Activated T-helper 17 cell treated with anti-CD3 and anti-CD28 coated beads, Interleukin-2, amount 50 U/mL, for 72 hours (primary cell): ENCODE data around the gene TMEM214. TPM values are rescaled to one million over a fixed set of nuclear protein-coding genes. Genes with fewer than 3 reads are reported as not detected.

ENCODE experiments used
- ATAC-seq: fragments of 150-1000 bp; cut with Tn5 transposase; replicated peaks from 2 replicates; pipeline ENCODE4 v1.10.0; 2021; ENCODE audit warnings: mild to moderate bottlenecking, moderate library complexity
- H3K27ac Mint-ChIP-seq: one replicate; pipeline ENCODE4 v1.8.0; 2022; ENCODE audit warnings: mixed read lengths
- H3K27me3 Mint-ChIP-seq: one replicate; pipeline ENCODE4 v1.8.0; 2022; ENCODE audit warnings: mixed read lengths
- H3K36me3 Mint-ChIP-seq: one replicate; pipeline ENCODE4 v1.8.0; 2022; ENCODE audit warnings: low read depth, mild to moderate bottlenecking, mixed read lengths
- H3K4me1 Mint-ChIP-seq: one replicate; pipeline ENCODE4 v1.8.0; 2022; ENCODE audit warnings: mixed read lengths
- H3K4me3 Mint-ChIP-seq: one replicate; pipeline ENCODE4 v1.8.0; 2022; ENCODE audit warnings: mild to moderate bottlenecking, mixed read lengths
- H3K9me3 Mint-ChIP-seq: one replicate; pipeline ENCODE4 v1.8.0; 2022; ENCODE audit warnings: mixed read lengths
- total RNA-seq, 2 donors: library from RNA; stranded (reverse); gene quantifications; one replicate each; pipeline ENCODE4 v1.2.3, GENCODE V29; 2022

Gene TMEM214
- total RNA-seq, 2 donors from 2014 or later = 73.3 to 81.5 TPM

DNA sequence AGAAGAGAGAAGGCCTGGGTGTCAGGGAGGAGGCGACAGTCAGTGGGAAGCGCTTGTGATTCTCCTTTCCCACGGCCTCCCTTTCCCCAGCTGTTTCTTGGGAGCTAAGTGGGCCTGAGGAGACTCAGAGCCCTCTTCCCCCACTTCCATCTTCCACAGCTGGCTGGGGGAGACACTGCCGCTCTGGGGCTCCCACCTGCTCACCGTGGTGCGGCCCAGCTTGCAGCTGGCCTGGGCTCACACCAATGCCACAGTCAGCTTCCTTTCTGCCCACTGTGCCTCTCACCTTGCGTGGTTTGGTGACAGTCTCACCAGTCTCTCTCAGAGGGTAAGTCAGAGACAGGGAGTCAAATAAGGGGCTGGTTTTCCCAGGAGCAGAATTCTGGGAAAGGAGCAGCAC lies 7.1 kb downstream of the TMEM214 start:
- Mint-ChIP-seq H3K27me3 (no peaks in the 10 kb centered on the region), H3K36me3 (peaks cover 80% of the 10 kb centered on the region), H3K4me1 (peaks cover 7% of the 10 kb centered on the region), H3K9me3 (no peaks in the 10 kb centered on the region), H3K4me3 (no peak overlapping the region), H3K27ac (no peak overlapping the region)
- ATAC-seq = no peak

DNA sequence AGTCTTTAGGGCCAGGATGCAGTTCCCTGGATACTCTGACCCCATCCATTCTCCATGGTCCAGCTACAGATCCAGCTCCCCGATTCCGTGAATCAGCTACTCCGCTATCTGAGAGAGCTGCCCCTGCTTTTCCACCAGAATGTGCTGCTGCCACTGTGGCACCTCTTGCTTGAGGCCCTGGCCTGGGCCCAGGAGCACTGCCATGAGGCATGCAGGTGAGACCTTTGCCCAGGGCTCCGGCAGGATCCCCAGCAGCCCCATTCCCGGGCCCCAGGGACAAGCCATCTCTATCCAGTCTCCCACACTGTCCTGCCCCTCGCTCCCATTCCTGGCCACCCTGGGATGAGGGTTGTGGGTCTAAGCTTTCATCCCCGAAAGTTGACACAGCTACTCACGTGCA lies 7.5 kb downstream of the TMEM214 start:
- H3K9me3 Mint-ChIP-seq = no peaks in the 10 kb centered on the region
- H3K4me3 Mint-ChIP-seq = no peak overlapping the region
- no peaks in the 10 kb centered on the region for H3K27me3 Mint-ChIP-seq
- peaks cover 4% of the 10 kb centered on the region for H3K4me1 Mint-ChIP-seq
- no peak overlapping the region for H3K27ac Mint-ChIP-seq
- H3K36me3 Mint-ChIP-seq = peaks cover 76% of the 10 kb centered on the region
- ATAC-seq = no peak

DNA sequence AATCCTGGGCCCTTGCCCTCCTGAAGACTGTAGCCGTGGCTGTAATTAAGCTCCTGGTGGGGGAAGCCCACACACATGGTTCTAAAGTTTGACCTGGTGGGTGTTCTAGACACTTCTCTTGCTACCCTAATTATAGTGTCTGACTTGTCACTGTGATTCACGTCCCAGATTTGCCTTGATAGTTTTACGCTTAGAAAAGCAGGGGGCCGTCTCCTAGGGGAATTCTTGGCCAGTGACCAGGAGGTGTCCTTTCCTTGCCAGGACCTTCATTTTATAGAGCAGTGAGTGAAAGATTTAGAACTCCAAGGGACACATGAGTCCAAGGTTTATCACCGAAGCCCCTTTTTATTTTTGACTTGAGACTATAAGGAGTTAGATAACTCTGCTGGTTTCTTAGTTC lies 9.0 kb downstream of the TMEM214 start:
- peaks cover 62% of the 10 kb centered on the region for H3K36me3 Mint-ChIP-seq
- peak overlapping the region; percentile 80 for H3K27ac Mint-ChIP-seq

DNA sequence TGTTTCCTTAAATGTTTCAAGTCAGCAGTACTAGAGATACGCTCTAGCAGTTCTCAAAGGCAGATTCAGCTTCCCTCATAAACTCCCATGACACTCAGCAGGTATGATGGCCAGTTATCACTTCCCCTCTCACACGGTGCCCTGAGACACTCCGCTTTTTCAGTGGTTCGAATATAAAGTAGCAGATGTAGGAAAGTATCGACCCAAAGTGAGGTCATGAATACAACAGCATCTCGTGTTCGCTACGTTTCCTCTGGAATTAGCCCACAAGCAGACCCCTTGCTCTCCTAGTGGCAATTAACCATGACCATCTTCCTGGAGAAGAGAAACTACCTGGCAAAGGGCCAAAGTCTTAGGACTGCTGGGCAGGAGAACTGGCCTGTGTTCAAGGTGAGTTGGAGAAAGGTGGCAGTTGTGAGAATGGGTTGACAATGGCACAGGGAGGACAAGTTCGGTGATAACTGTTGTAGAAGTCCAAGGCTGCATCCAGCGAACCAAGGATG lies 9.4 kb downstream of the TMEM214 start:
- no peak overlapping the region for H3K4me3 Mint-ChIP-seq
- peaks cover 4% of the 10 kb centered on the region for H3K4me1 Mint-ChIP-seq
- H3K36me3 Mint-ChIP-seq = peaks cover 57% of the 10 kb centered on the region
- no peaks in the 10 kb centered on the region for H3K9me3 Mint-ChIP-seq
- no peaks in the 10 kb centered on the region for H3K27me3 Mint-ChIP-seq
- ATAC-seq = no peak
- H3K27ac Mint-ChIP-seq = no peak overlapping the region

More for the DNA sequence above, 9.0 kb downstream of the TMEM214 start:
- H3K4me3 Mint-ChIP-seq = no peak overlapping the region
- H3K4me1 Mint-ChIP-seq = peaks cover 4% of the 10 kb centered on the region
- H3K9me3 Mint-ChIP-seq = no peaks in the 10 kb centered on the region
- no peaks in the 10 kb centered on the region for H3K27me3 Mint-ChIP-seq
- ATAC-seq = no peak

DNA sequence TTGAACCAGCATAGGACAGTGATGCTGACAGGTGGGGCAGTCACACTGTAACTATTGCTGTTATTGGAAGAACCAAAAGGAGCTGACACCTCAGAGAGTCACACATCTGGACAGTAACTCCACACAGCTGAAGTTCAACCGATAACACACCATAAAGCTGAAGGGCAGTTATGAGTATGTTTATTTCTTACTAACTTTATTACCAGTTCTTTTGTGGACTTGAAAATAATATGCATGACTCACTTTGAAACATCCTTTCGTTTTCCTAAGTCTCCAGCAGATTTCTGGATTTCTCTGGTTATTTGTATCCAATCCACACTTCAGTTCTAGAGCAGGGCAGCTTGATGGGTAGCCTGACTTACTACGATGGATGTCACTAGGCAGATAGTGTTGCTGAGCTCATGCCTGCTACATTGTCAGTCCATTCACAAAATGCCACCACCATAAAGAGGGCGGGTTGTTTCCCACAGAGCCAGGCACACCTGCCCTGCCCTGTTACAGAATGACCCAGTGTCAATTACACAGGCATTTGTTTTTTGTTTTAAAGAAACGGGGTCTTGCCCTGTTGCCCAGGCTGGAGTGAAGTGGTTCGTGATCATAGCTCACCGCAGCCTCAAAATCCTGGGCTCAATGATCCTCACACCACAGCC lies 10.3 kb downstream of the TMEM214 start:
- Mint-ChIP-seq H3K36me3 (peaks cover 48% of the 10 kb centered on the region), H3K4me1 (peaks cover 4% of the 10 kb centered on the region), H3K27ac (no peak overlapping the region), H3K4me3 (no peak overlapping the region), H3K27me3 (no peaks in the 10 kb centered on the region), H3K9me3 (no peaks in the 10 kb centered on the region)
- ATAC-seq = peak; percentile 21

DNA sequence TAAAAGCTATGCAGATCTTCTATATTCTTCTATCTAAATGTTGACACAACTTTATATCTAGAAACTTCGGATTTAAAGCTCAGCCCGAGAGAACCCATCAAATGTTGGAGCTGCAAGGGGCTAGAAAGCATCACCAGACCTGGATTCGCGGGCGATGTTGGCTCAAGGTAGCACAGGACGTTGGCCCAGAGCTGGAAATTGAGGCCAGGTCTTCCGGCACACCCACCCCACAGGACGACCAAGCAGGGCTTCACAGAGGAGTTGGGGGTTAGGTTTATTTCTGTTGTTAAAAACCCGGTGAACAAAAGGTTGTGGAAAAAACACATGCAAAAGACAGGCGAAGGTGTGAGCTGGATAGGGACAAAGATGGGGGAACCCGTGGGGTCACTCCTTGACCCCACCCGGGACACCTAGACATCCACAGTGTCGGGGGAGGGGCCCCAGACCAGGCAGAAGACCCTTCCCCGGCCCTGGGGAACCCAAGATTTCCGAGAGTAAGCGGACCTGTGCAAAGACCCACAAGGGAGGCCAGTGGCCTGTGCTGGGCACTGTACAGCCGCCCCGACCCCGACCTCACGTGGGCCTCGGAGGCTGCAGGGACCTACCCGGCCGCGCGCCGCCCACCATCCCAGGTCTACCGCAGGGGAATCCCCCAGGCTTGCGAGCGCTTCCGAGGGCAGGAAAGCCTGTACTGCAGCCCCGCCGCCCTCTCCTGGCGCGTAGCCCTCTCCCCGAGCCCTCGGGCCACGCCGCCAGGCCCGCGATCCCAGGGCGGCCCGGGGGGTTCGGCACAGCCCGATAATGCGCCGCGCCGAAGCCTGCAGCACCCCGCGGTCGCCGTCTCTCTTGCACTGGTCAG lies 16.9 kb downstream of the TMEM214 start:
- Mint-ChIP-seq H3K4me1 (peaks cover 18% of the 10 kb centered on the region), H3K9me3 (peaks cover 8% of the 10 kb centered on the region), H3K27ac (peak overlapping the region; percentile 100), H3K36me3 (peaks cover 19% of the 10 kb centered on the region), H3K27me3 (peaks cover 6% of the 10 kb centered on the region), H3K4me3 (peak overlapping the region; percentile 94)
- peak; percentile 38 for ATAC-seq

DNA sequence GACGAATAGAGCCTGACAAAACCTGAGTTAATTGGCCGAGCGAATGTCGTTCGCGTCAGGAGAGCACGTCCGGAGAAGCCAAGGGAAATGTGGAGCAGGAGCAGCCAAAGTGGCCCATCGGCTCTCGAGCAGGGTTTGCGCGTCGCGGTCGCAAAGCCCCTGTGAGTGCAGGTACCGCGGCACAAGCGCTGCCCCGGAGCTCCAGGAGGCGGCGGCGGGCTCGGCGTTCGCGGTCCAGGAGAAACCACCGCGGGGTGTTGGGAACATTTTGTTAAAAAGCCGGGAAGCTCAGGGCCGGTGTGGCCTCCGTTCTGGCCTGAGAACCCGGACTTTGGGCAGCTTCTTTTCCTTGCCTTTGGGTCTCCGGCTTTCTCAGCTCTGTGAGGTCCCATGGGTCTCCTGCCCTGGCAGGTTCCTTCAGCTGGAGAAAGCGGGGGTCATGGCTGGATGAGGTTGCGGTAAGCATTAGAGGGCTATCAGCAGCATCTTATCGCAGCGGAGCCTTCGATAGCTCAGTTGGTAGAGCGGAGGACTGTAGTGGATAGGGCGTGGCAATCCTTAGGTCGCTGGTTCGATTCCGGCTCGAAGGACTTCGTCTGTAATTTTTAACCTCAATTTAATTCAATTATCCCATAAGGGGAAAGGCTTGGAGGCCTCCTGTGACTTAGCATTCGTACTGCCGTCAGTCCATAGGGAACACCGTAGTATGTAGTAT lies 17.7 kb downstream of the TMEM214 start:
- ATAC-seq = peak; percentile 73
- H3K36me3 Mint-ChIP-seq = peaks cover 26% of the 10 kb centered on the region
- H3K27ac Mint-ChIP-seq = peak overlapping the region; percentile 100
- peaks cover 8% of the 10 kb centered on the region for H3K9me3 Mint-ChIP-seq
- H3K4me1 Mint-ChIP-seq = peaks cover 18% of the 10 kb centered on the region
- H3K4me3 Mint-ChIP-seq = peak overlapping the region; percentile 94
- H3K27me3 Mint-ChIP-seq = peaks cover 6% of the 10 kb centered on the region

DNA sequence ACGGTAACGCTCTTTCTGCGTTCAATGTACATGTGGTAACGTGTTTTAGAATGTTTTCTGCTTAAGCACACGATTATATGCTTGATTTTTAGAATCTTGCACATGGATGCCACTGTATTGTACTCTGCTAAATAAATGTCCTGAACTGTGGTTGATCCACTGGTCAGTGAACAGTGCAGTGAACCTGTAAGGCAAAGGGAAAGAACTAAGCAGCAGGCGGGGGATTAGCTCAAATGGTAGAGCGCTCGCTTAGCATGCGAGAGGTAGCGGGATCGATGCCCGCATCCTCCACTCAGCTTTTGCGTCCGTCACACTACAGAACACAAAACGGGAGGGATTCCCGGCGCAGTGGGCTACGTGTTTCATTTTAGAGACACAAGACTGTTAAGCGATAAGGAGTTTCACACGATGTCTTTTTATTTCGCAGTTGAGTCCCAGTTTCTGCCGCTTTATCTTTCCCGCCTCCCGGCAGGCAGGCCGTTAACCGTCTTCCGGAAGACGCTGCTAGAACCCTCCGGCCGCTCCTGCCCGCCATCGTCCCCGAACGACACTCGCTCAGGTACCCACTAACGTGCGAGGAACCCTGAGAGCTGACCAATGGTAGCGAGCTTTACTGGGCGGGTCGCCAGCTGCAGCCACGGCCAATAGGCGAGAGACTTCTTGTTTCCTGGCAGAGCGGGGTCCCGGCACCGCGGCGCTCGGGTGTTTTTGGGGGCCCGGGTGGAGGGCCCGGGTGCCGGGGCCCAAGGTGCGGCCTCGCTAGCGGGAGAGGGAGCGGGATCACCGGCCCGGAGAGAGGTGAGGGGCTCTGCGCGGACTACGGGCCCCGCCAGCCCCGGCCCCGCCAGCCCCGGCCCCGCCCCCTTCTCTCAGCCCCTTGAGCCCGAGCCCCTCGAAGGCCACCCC lies 18.5 kb downstream of the TMEM214 start, which contains the start of gene AGBL5:
Gene AGBL5 (plus strand): TSS at position 673 of the 906 bp plus-strand sequence. CDS start 1,291 bp downstream, outside the sequence.
- H3K27ac Mint-ChIP-seq = peak within 1 kb of the TSS; percentile 100
- peak within 1 kb of the TSS; percentile 94 for H3K4me3 Mint-ChIP-seq
- H3K27me3 Mint-ChIP-seq = peaks cover 6% of the 10 kb centered on the region
- peaks cover 8% of the 10 kb centered on the region for H3K9me3 Mint-ChIP-seq
- H3K4me1 Mint-ChIP-seq = peaks cover 18% of the 10 kb centered on the region
- peaks cover 34% of the 10 kb centered on the region for H3K36me3 Mint-ChIP-seq
- peak; percentile 82 for ATAC-seq

DNA sequence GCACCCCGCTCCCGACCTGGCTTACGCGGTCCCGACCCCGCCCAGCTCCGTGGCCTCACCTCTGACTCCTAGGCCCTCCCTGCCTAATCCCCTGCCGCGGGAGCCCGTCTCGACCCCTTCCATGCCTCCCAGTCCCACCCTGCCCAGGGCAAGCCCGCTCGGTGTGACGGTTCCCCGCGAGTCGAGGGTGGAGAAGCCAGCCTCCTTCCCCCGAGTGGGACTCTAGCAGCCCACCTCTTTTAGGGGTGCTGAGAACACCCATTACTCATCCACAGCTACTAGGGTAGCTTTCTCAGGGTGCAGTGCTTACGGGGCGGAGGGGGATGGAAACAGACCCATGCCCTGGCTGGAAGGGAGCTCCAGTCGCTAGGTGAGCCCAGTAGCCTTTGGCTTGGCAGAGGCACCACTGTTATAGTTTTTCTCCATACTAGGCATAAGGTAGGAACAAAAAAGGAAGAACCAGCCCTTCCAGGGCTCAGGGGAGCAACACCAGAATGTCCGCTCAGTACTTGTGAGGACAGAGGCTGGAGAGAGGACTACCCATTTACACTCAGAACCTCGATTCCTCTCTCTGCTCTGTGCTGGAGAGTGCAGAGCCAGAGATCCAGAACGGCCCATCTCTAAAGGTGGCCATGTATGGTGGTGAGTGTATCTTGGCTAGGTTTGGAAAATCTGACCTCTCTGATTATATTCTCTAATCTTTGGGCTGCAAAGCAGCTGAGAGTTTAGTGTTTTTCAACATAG lies 19.3 kb downstream of the TMEM214 start:
- H3K4me1 Mint-ChIP-seq = peaks cover 18% of the 10 kb centered on the region
- no peak for ATAC-seq
- H3K9me3 Mint-ChIP-seq = peaks cover 8% of the 10 kb centered on the region
- peaks cover 6% of the 10 kb centered on the region for H3K27me3 Mint-ChIP-seq
- H3K27ac Mint-ChIP-seq = peak overlapping the region; percentile 100
- peaks cover 39% of the 10 kb centered on the region for H3K36me3 Mint-ChIP-seq
- peak overlapping the region; percentile 94 for H3K4me3 Mint-ChIP-seq

DNA sequence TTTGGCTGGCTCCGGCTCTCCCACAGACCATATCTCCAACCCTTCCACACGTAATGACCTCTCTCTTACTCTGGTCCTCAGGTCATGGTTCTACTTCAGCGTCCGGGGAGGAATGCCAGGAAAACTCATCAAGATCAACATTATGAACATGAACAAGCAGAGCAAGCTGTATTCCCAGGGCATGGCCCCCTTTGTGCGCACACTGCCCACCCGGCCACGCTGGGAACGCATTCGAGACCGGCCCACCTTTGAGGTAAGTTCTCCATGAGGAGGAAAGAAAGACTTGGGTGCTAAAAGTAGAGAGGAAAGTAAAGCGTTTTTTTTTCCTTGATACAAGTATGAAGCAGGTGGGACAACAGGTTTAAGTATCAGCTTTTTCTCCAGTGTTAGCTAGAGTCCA lies 20.6 kb downstream of the TMEM214 start:
- peaks cover 6% of the 10 kb centered on the region for H3K27me3 Mint-ChIP-seq
- H3K9me3 Mint-ChIP-seq = peaks cover 8% of the 10 kb centered on the region

DNA sequence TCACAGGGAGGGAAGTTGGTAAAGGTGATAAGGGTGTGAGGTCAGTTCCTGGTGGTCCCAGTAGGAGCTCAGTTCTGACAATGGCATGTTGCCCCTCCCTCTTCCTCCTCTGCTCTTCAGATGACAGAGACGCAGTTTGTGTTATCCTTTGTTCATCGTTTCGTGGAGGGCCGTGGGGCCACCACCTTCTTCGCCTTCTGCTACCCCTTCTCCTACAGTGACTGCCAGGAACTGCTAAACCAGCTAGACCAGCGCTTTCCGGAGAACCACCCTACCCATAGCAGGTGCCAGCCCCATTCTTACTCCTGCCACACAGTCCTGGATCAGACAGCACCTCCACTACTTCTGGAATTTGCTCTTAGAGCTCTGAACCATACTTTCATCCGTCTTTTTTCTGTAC lies 21.0 kb downstream of the TMEM214 start:
- Mint-ChIP-seq H3K4me3 (no peak overlapping the region), H3K4me1 (peaks cover 18% of the 10 kb centered on the region)

More for the DNA sequence above, 20.6 kb downstream of the TMEM214 start:
- ATAC-seq = no peak
- peaks cover 18% of the 10 kb centered on the region for H3K4me1 Mint-ChIP-seq
- no peak overlapping the region for H3K27ac Mint-ChIP-seq
- H3K4me3 Mint-ChIP-seq = peak overlapping the region; percentile 94
- H3K36me3 Mint-ChIP-seq = peaks cover 39% of the 10 kb centered on the region

DNA sequence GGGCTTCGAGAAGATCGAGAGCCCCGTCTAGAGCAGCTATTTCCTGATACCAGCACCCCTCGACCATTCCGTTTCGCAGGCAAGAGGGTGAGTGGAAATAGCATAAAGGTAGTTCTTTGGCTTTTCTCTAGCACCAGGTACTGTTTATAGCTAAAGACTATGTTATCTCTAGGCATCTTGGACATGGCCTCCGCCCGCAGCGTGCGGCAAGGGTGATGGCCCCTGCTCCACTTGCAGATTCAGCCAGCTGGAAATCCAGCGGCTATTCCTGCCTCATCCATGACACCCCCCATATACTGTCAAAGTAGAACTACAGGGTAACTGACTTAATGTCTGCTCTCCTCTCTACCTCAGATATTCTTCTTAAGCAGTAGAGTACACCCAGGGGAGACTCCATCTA lies 22.0 kb downstream of the TMEM214 start:
- H3K9me3 Mint-ChIP-seq = peaks cover 8% of the 10 kb centered on the region
- no peak for ATAC-seq
- H3K27ac Mint-ChIP-seq = no peak overlapping the region

More for the DNA sequence above, 21.0 kb downstream of the TMEM214 start:
- Mint-ChIP-seq H3K27me3 (peaks cover 6% of the 10 kb centered on the region), H3K9me3 (peaks cover 8% of the 10 kb centered on the region), H3K27ac (no peak overlapping the region), H3K36me3 (peaks cover 43% of the 10 kb centered on the region)
- no peak for ATAC-seq

DNA sequence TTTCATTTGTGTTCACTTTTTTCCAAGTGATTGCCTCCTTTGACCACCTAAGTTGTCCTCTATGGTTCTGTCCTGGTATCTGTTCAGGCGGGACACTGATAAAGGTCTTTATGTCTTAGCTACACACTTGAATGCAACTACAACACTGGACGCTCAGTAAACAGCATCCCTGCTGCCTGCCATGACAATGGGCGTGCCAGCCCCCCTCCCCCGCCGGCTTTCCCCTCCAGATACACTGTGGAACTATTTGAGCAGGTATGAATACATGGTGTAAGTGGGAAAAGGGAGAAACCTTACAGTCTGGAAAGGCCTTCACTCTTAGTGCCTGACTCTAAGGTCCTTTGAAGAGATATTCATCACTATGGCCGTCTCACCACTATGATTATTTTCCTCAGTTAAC lies 24.4 kb downstream of the TMEM214 start:
- peaks cover 2% of the 10 kb centered on the region for H3K4me1 Mint-ChIP-seq
- H3K27ac Mint-ChIP-seq = no peak overlapping the region
- no peaks in the 10 kb centered on the region for H3K9me3 Mint-ChIP-seq
- no peak overlapping the region for H3K4me3 Mint-ChIP-seq
- H3K27me3 Mint-ChIP-seq = no peaks in the 10 kb centered on the region
- peaks cover 57% of the 10 kb centered on the region for H3K36me3 Mint-ChIP-seq
- no peak for ATAC-seq

More for the DNA sequence above, 22.0 kb downstream of the TMEM214 start:
- peaks cover 6% of the 10 kb centered on the region for H3K27me3 Mint-ChIP-seq
- H3K4me1 Mint-ChIP-seq = peaks cover 18% of the 10 kb centered on the region
- H3K36me3 Mint-ChIP-seq = peaks cover 53% of the 10 kb centered on the region
- H3K4me3 Mint-ChIP-seq = no peak overlapping the region
